Activated CD8-positive, alpha-beta T cell treated with anti-CD3 and anti-CD28 coated beads for 36 hours (primary cell): ENCODE measurements around the gene LRMDA. TPM values are rescaled to one million over a fixed set of nuclear protein-coding genes. Genes with fewer than 3 reads are reported as not detected.

Source experiments
- ATAC-seq: fragments of 200-7000 bp; cut with Tn5 transposase; one replicate; pipeline ENCODE4 v1.10.0; 2021; ENCODE audit warnings: mild to moderate bottlenecking, moderate library complexity
- CTCF ChIA-PET: fragments of 350-600 bp; sonication (Branson Sonifier 250); formaldehyde crosslinking; loops from one replicate; lab custom pipeline; 2021; ENCODE audit warnings: antibody characterized with exemption; lab: Charles Lee
- POLR2A ChIA-PET: fragments of 350-600 bp; sonication (Branson Sonifier 250); formaldehyde crosslinking; loops from one replicate; lab custom pipeline; 2021; ENCODE audit warnings: antibody characterized with exemption; lab: Charles Lee
- DNase-seq: peaks from one replicate; pipeline ENCODE4 v3.0.0-alpha.2; 2020
- H3K27ac Mint-ChIP-seq: one replicate; pipeline ENCODE4 v1.8.0; 2021; ENCODE audit warnings: mild to moderate bottlenecking, mixed read lengths
- H3K27me3 Mint-ChIP-seq: one replicate; pipeline ENCODE4 v1.8.0; 2021; ENCODE audit warnings: mixed read lengths
- H3K36me3 Mint-ChIP-seq: one replicate; pipeline ENCODE4 v1.8.0; 2021; ENCODE audit warnings: low read depth, mixed read lengths
- H3K4me1 Mint-ChIP-seq: one replicate; pipeline ENCODE4 v1.8.0; 2021; ENCODE audit warnings: low read depth, mixed read lengths
- H3K4me3 Mint-ChIP-seq: one replicate; pipeline ENCODE4 v1.8.0; 2021; ENCODE audit warnings: mild to moderate bottlenecking, moderate library complexity, mixed read lengths
- H3K9me3 Mint-ChIP-seq: one replicate; pipeline ENCODE4 v1.8.0; 2021; ENCODE audit warnings: mixed read lengths
- intact Hi-C: fragments of 100-400 bp; cut with micrococcal nuclease; formaldehyde crosslinking; loops from one replicate; pipeline ENCODE4 v1.10.0; 2022
- total RNA-seq, 2 experiments: library from RNA; stranded (reverse); gene quantifications; one replicate each; pipeline ENCODE4 v1.2.3, GENCODE V29; 2021
- TF ChIP-seq, protein P1 (sequence below): fragments of 200-600 bp; IDR thresholded peaks from one replicate; pipeline ENCODE4 v1.8.0; 2022; ENCODE audit warnings: antibody characterized with exemption, mild to moderate bottlenecking

LRMDA gene
- total RNA-seq, 2 experiments from 2014 or later: not detected

DNA sequence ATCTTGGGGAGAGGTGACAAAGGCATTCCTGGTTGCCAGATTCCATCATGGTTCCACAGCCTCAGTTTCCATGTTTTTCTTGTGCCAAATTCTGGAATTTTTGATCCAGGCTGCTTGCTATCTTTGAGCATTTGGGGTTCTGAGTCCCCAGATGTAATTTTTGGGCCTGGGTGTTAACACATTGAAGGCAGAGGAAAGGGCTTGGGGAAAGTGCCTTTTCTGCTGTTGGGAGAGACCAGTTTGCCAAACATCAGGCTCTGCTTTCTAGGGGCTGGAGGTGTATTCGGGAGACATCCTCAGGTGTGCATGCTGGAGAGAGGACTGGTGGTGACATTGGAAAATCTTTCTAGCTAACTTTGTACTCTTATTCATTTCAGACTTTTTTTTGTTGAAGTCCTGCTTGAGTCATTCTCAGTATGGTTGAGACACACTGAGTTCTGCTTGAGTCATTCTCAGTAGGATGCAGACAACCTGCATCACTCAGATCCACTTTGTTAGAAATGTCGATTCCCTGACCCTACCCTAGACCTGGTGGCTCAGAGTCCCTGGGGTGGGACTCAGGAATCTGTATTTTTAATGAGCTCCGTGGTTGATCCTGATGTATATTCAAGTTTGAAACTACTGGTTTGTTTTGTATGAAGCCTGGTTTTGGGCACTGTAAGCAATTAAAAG lies 101.0 kb downstream of the LRMDA start:
- ChIA-PET POLR2A (no interaction called here), CTCF (no interaction called here)
- peaks cover 1% of the 10 kb centered on the region for H3K27me3 Mint-ChIP-seq
- TF ChIP-seq, protein P1, sequence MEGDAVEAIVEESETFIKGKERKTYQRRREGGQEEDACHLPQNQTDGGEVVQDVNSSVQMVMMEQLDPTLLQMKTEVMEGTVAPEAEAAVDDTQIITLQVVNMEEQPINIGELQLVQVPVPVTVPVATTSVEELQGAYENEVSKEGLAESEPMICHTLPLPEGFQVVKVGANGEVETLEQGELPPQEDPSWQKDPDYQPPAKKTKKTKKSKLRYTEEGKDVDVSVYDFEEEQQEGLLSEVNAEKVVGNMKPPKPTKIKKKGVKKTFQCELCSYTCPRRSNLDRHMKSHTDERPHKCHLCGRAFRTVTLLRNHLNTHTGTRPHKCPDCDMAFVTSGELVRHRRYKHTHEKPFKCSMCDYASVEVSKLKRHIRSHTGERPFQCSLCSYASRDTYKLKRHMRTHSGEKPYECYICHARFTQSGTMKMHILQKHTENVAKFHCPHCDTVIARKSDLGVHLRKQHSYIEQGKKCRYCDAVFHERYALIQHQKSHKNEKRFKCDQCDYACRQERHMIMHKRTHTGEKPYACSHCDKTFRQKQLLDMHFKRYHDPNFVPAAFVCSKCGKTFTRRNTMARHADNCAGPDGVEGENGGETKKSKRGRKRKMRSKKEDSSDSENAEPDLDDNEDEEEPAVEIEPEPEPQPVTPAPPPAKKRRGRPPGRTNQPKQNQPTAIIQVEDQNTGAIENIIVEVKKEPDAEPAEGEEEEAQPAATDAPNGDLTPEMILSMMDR: no peak
- H3K9me3 Mint-ChIP-seq: no peaks in the 10 kb centered on the region
- no peak overlapping the region for H3K27ac Mint-ChIP-seq
- no peak overlapping the region for H3K4me3 Mint-ChIP-seq
- H3K4me1 Mint-ChIP-seq: no peaks in the 10 kb centered on the region
- intact Hi-C loops: no loop called here
- ATAC-seq: no peak
- DNase-seq: no peak
- H3K36me3 Mint-ChIP-seq: no peaks in the 10 kb centered on the region

DNA sequence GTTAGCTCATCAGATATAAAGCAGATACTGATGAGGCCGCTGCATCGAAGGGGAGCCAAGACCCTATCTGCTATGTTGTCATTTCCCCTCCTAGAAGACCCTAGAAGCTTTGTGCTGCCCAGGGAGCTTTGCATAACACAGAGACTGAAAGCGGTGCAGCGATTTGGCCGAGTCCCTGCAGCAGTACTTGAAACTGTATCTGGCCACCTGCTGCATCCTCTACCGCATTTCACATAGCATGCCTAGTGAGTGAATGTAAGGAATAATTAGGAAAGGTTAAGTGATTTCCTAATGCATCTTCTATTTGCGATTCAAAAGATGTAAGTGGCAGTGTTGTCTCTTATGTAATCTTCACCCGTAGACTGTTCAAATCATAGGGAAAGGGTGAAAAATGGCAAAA lies 106.7 kb downstream of the LRMDA start:
- POLR2A ChIA-PET: interaction anchor here (0.5 kb wide), 1 partner anchor 37 kb away, joined by 4 read pairs; no protein-coding TSS in a partner anchor
- no peak for ATAC-seq
- H3K27ac Mint-ChIP-seq: no peak overlapping the region

DNA sequence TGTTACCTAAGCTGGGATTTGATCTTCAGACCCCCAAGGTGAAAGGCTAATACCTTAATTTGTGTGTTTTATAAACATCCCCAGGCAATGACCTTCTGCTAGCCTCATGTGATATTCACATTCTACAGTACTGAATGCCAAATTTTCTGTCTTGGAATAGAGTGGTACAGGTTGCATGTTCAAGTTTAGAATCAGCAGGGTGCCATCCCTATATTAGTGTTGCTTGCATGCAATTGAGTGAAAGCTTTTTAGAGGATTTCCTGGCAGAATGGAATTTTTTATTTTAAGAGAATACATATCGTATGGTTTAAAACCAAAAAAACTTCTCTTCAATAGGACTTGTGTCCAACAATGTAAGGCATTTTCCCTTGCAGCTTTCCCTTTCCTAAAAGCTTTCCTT lies 107.3 kb downstream of the LRMDA start:
- POLR2A ChIA-PET: no interaction called here
- intact Hi-C loops: no loop called here
- peaks cover 4% of the 10 kb centered on the region for H3K27me3 Mint-ChIP-seq
- H3K4me1 Mint-ChIP-seq: no peaks in the 10 kb centered on the region
- no peaks in the 10 kb centered on the region for H3K9me3 Mint-ChIP-seq
- no peak for DNase-seq
- H3K4me3 Mint-ChIP-seq: no peak overlapping the region
- no peak overlapping the region for H3K27ac Mint-ChIP-seq
- CTCF ChIA-PET: no interaction called here
- no peak for ATAC-seq
- no peaks in the 10 kb centered on the region for H3K36me3 Mint-ChIP-seq
- TF ChIP-seq, protein P1: no peak

More for the DNA sequence above, 106.7 kb downstream of the LRMDA start:
- intact Hi-C loops: no loop called here
- H3K9me3 Mint-ChIP-seq: no peaks in the 10 kb centered on the region
- CTCF ChIA-PET: no interaction called here
- H3K36me3 Mint-ChIP-seq: no peaks in the 10 kb centered on the region
- peaks cover 3% of the 10 kb centered on the region for H3K27me3 Mint-ChIP-seq
- no peak for DNase-seq
- TF ChIP-seq, protein P1: no peak
- no peak overlapping the region for H3K4me3 Mint-ChIP-seq
- no peaks in the 10 kb centered on the region for H3K4me1 Mint-ChIP-seq

DNA sequence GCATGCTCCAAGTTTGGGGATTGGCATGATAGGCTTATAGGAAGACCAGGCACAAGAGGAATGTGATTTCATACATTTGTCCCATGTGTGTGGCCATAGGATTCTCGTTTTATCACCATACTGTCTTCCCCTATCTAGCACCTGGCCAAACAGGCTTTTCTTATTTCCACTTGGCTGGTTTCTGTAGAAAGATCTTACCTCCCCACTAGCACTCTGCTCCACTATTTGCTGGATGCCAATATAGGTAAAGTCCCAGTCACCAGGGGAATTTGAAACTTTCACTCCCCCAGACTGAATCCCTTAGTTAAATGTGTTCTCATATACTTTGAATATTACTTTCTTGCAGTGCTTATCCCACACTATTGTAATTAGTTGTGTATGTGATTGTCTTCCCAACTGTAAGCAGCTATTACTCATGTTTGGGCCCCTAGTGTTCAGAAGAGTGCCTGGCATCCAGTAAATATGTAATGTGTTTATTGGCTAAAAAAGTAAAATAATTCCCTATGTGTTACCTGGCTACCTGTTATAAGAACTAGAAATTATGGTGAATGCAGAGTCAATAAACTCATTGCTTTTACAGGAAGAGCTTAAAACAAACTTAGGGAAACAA lies 109.0 kb downstream of the LRMDA start:
- POLR2A ChIA-PET: no interaction called here
- TF ChIP-seq, protein P1: no peak
- CTCF ChIA-PET: interaction anchor here (0.6 kb wide), 1 partner anchor 171 kb away, joined by 3 read pairs; no protein-coding TSS in a partner anchor
- H3K4me3 Mint-ChIP-seq: no peak overlapping the region
- no peak overlapping the region for H3K27ac Mint-ChIP-seq
- no peaks in the 10 kb centered on the region for H3K4me1 Mint-ChIP-seq
- peaks cover 7% of the 10 kb centered on the region for H3K27me3 Mint-ChIP-seq
- H3K36me3 Mint-ChIP-seq: no peaks in the 10 kb centered on the region
- H3K9me3 Mint-ChIP-seq: no peaks in the 10 kb centered on the region
- intact Hi-C loops: no loop called here
- DNase-seq (no peak), ATAC-seq (no peak)

DNA sequence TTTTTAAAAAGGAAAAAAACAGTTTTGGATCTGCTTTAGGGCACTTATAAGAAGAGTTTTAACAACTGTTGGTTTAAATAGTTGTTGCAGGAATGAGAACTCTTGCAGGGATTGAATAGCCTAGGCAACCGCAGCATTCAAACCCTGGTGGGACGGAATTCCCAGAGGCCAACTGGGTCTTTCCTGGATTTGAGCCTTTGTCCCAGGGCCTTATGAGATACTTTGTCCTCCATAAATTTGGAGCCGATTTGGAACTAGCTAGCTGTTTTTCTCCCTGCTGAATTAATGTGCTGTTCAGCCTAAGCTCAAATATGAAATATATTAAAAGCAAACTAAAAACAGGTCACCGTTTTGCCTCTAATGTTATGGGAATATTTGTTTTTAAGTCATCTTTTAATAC lies 109.6 kb downstream of the LRMDA start:
- intact Hi-C loops: no loop called here
- TF ChIP-seq, protein P1: no peak
- DNase-seq (no peak), ATAC-seq (no peak)
- Mint-ChIP-seq H3K27me3 (peaks cover 7% of the 10 kb centered on the region), H3K9me3 (no peaks in the 10 kb centered on the region), H3K36me3 (no peaks in the 10 kb centered on the region), H3K4me1 (no peaks in the 10 kb centered on the region), H3K27ac (no peak overlapping the region), H3K4me3 (no peak overlapping the region)
- ChIA-PET CTCF (interaction anchor here (0.6 kb wide), 1 partner anchor 171 kb away, joined by 3 read pairs; no protein-coding TSS in a partner anchor), POLR2A (no interaction called here)
